Caki2 (cell line): ENCODE results near the gene CD248. TPM values are rescaled to one million over a fixed set of nuclear protein-coding genes. Genes with fewer than 3 reads are reported as not detected.

Experiments
- DNase-seq: peaks from one replicate; pipeline ENCODE4 v3.0.0-alpha.2; 2015; ENCODE audit warnings: low read depth
- in situ Hi-C: cut with HindIII; loops from 2 replicates; pipeline ENCODE4 v1.10.0; 2016; ENCODE audit warnings: low sequenced_read_pairs, low pct_unique_long_range_greater_than_20kb, mixed read lengths
- total RNA-seq: library from RNA; depleted of rRNA; stranded (reverse); fragments of >200 nt; shearing (Covaris generic); gene quantifications from 2 replicates; pipeline ENCODE4 v1.2.3, GENCODE V29; 2014; ENCODE audit warnings: low replicate concordance

Gene CD248
- total RNA-seq, 1 experiment from 2014 or later: not detected

DNA sequence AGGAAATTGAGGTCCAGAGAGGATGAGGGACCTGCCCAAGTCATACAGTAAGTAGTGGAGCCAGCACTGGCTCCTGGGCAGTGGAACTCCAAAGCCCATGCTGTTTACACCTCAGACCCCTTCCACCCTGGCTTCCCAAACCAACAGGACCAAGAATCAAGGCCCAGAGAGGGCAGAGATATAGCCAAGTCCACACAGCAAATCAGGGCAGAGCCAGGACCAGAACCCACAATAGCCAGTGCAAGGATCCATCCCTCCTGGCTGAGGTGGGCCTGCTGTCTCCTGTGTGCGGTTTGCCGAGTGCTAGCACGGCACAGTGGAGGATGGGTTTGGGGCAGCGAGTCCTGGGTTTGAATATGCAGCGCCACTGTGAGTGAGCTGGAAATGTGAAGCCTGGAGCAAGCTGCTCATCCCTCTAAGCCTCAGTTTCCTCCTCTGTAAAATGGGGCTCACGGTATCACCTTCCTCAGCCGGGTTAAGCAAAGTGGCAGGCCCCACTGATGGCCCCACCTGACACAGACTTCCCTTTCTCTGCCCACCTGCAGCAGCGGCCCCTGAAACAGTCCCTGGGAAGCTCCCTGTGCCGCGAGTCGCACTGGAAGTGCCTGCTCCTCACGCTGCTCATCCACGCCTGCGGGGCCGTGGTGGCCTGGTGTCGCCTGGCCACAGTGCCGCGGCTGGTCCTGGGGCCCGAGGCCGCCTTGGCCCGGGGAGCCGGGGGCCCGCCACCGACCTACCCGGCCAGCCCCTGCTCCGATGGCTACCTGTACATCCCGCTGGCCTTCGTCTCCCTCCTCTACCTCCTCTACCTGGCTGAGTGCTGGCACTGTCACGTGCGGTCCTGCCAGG is 22.8 kb downstream of the CD248 start:
- in situ Hi-C loops: no loop called here
- no peak for DNase-seq

DNA sequence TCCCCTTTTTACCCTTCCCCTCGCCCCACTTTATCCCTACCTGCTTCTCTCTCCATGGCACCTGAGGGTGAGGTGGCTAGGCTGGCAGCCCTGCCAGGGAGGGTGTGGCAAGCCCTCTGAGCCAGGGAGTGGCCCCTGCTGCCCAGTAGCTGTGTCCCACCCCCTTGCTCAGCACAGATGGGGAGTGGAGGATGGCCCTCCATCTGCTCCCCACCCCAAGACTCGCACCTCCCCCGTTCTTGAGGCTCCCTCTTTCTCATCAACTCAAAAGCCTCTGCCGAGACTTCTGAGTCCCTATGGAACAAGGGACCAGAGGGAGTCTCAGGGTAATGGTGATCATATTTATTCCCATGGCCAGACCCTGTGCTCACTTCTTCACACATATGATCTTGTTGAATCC is 23.5 kb downstream of the CD248 start:
- in situ Hi-C loops: no loop called here
- DNase-seq: no peak

DNA sequence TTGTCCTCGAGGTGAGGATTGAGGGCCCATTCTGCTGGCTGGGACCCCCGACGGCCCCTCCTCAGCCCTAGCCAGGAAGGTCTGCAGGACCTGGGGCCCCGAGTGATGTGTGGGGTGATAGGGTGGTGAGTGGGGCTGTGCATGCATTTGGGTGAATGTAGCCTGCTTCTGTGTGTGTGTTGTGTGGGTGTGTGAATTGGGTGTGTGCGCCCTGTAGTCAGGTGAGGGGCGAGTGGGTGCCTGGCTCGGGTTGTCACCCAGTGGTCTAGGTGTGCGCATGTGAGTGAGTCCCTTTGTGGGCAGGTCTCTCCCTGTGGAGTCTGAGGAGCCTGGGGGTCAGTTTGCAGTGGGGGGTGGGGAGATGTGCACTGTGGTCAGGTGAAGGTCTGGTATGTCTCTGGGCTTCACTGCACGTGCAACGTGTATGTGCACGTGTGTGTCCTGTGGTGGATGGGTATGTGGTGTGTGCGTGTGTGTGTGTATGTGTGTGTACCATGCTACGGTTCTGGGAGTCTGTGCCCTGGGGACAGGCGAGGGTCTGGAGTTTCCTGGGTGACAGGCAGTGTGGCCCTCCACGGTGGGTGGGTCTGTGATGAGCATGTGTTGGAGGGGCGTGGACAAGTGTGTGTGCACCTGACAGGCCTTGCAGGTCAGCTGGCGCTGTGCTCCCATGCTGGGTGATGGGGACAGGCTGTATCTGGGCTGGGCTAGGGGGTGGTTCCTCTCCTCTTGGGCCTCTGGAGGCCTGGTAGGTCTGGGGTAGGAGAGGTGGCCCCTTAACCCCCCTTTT is 24.1 kb downstream of the CD248 start:
- DNase-seq: no peak
- in situ Hi-C loops: no loop called here

DNA sequence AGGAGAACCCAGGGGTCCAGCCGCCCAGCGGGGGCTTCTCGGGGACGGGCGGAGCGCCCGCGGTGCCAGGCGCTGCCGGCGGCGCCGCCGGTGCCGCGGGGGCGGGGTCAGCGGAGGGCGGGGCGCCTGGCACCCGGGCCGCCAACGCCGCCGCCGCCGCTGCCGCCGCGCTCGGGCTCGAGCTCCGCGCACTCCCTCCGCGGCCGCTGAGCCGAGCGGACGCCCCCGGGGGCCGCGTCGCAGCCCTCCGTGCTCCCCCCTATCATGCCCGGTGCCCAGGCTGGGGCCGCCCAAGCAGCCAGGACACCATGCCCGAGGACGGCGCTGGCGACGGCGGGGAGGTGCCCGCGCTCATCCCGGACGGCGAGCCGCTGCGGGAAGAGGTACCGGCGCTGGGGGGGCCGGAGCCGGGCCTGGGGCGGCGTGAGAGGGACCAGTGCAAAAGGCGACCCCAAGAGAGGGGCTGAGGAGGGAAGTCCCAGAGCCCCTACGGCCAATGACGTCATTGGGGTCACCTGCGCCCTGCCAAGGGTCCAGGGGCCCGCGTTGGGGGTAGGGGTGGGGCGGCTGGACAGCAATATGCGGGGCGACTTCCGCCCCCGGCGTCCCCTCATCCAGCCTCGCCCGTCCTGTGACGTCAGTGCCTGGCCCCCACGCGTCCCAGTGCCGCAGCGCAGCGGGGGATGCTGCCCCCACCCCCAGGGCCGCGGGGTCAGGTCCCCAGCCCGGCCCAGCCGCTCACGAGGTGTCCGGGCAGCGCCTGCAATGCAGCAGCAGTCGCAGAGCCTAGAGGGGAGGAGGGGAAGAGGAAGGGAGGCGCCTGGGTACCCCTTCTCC is 24.9 kb downstream of the CD248 start, which contains the start of gene TMEM151A:
TMEM151A (plus strand) TSS at position 189 of the 837 bp plus-strand sequence; CDS start at position 309, 120 bp downstream.
- DNase-seq: no peak
- in situ Hi-C loops: no loop called here

GRCh38 chr11:66291303-66291705 is 25.5 kb downstream of the CD248 start:
- in situ Hi-C loops: no loop called here
- DNase-seq: no peak

GRCh38 chr11:66290330-66290621 is 26.6 kb downstream of the CD248 start:
- no peak for DNase-seq

GRCh38 chr11:66289548-66290329 is 27.1 kb downstream of the CD248 start:
- DNase-seq: no peak
- in situ Hi-C loops: no loop called here

More at GRCh38 chr11:66290330-66290621, 26.6 kb downstream of the CD248 start:
- in situ Hi-C loops: no loop called here

- in situ Hi-C loops: no loop called here
- DNase-seq: peak; percentile 99
Observed at GRCh38 chr11:66288671-66289547, 27.9 kb downstream of the CD248 start, which contains the start of gene YIF1A. Gene YIF1A (minus strand): TSS chr11:66289143. CDS start chr11:66288985, 158 bp downstream.

DNA sequence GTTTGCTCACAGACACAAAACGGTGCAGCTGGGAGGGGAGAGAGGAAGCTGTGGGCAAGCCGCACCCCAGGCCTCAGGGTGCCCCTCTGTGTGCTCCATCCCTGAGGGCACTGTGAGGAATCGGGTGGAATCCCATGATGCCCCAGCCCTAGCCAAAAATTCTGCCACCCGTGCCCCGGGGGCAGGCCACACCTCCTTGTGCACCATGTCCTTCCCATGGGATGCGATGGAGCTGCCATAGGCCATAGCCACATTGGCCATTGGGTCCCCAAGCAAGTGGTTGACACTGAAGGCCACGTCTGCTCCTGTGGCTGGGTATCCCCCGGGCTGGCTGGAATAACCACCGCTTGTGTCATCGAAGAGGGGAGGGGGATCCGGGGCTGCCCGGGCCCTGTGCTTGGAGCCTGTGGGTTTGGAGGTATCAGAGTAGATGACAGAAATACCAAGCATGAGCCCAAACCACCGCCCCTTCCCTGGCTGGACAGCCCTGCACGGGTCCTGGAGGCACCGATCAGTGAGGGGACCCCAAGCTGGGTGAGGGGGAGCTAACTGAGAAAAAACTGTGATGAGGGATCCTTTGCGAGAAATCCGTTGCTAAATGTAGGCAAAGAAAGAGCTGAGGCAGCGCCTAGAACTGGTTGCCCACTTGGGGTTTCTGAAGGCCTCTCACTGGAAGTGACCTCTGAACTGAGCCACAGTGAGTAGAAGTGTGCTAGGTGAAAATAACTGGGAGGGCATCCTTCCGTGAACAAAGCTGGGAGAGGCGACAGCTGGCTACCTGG is 28.8 kb downstream of the CD248 start:
- in situ Hi-C loops: no loop called here
- no peak for DNase-seq

DNA sequence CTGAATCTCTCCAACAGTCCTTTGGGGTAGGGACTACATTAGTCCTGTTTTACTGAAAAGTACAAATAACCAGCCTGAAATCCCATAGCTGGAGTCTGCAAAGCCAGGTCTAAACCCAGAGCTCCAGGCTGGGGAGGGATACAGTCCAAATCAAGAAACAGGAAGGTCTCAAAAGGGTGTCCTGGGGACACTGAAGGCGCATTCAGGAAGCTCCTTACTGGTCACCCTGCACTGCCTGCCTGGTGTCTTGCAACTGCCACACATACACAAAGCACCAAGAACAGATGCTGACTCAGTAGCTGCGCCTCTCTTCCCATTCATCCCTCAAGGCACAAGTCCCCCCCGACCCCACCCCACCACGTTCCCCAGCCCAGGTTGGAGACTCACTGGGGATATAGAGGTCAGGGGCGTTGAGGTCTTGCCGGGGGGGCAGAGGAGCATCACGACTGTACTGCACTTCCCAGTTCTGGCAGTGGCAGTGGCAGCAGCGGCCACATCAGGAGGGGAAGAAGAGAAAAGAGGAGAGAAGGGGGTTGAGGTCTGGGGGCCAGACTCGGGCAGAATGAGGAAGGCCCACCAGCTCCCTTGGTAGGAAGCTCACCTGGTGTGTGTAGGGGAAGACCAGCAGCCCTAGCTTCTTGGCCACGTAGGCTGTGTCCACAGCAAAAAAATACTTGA is 29.5 kb downstream of the CD248 start:
- DNase-seq: no peak
- in situ Hi-C loops: no loop called here

DNA sequence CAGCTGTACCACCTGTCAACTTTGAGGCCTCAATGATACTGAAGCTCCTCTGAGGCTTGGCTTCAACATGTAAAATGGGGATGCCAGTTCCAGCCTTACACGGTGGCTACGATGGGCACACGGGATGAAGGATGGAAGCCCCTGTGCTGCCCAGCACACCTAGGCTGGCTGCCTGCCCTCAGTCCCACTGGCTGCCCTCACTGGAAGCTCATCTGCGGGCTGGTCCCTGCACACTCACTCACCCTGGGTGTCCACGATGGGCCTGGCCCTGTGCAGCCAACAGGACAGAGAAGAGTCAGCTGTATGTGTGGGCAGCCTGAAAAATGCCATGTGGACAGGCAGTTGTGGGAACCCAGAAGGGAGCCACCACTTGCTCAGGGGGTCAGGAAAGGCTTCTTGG is 30.1 kb downstream of the CD248 start:
- in situ Hi-C loops: no loop called here
- no peak for DNase-seq

GRCh38 chr11:66285250-66285947 is 31.4 kb downstream of the CD248 start:
- in situ Hi-C loops: no loop called here
- no peak for DNase-seq

DNA sequence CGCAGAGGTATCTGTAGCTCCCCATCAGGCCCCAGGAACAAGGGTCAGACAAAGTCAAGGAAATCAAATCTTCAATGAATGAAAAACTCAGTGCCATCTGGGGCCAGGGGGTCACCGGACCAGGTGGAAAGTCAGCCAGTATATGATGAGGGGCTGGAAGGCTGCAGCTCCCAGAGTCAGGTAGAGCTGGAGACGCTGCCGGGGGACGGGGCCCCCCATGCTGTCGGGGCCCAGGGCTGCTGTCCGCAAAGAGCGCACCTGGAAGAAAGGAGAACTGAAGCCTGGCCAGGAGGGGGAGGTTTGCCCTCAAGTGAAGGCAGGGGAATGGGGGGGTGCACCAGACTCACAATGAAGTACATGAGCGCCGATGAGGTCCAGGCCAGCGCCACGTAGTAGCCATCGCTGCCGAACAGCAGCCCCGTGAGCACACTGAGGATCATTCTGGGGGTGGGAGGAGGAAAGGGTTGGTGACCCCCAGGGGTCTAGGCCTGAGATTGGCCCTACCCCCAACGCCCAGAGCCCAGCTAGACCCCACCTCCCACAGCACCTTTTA is 32.2 kb downstream of the CD248 start:
- in situ Hi-C loops: no loop called here
- no peak for DNase-seq

- DNase-seq: no peak
- in situ Hi-C loops: no loop called here
Observed at GRCh38 chr11:66283461-66284105, 33.3 kb downstream of the CD248 start.
